Subcutaneous abdominal adipose tissue (tissue), 5 donors: ENCODE results near the gene OR5B2.
"Not testable (repeated sequence)": the region's sequence is repeated elsewhere in the genome, so short reads cannot be mapped to it uniquely, and the experiment has no call there.

Experiments used
- H3K27ac ChIP-seq: one replicate; pipeline ENCODE4 v1.7.0; 2013; ENCODE audit warnings: low read depth, mild to moderate bottlenecking, inconsistent platforms, low read length, moderate library complexity
- H3K27me3 ChIP-seq, 5 donors: one replicate each; pipeline ENCODE4 v1.7.0; 2013; ENCODE audit warnings: low read length in 5 of 5, inconsistent platforms in 1 of 5; ENCODE audit not compliant: control insufficient read depth in 5 of 5, insufficient read depth in 4 of 5
- H3K36me3 ChIP-seq, 5 donors: one replicate each; pipeline ENCODE4 v1.7.0; 2013; ENCODE audit warnings: low read length in 5 of 5; ENCODE audit not compliant: control insufficient read depth in 5 of 5, insufficient read depth in 5 of 5
- H3K4me1 ChIP-seq, 5 donors: one replicate each; pipeline ENCODE4 v1.7.0; 2013; ENCODE audit warnings: low read length in 5 of 5, mild to moderate bottlenecking in 3 of 5, moderate library complexity in 1 of 5; ENCODE audit not compliant: control insufficient read depth in 5 of 5, insufficient read depth in 5 of 5
- H3K4me3 ChIP-seq, 5 donors: one replicate each; pipeline ENCODE4 v1.7.0; 2013; ENCODE audit warnings: low read length in 5 of 5, low read depth in 1 of 5
- H3K9ac ChIP-seq, 5 donors: one replicate each; pipeline ENCODE4 v1.7.0; 2013; ENCODE audit warnings: low read length in 5 of 5, mild to moderate bottlenecking in 4 of 5, moderate library complexity in 3 of 5
- H3K9me3 ChIP-seq, 5 donors: one replicate each; pipeline ENCODE4 v1.7.0; 2013; ENCODE audit warnings: low read length in 5 of 5; ENCODE audit not compliant: control insufficient read depth in 5 of 5
- donor health status: healthy.
- donor health status: healthy.
- donor health status: healthy.
- donor health status: healthy.
- donor health status: healthy.

The OR5B2 gene

DNA sequence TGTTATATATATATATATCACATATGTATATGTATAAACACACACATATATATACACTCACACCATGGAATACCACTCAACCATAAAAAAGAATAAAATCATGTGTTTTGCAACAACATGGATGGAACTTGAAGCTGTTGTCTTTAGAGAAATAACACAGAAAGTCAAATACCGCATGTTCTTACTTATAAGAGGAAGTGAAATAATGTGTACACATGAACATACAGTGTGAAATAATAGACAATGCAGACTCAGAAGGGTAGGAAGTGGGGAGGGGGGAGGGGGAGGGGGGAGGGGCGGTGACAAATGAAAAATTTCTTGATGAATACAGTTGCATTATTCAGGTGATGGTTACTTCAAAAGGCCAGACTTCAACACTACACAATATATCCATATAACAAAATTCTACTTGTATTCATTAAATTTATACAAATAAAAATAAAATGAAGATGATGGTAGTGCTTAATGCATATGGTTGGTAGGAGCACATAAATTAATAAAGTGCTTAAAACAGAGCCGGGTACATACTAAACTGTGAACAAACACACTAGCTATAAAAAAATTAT, 5.8 kb upstream of the OR5B2 start:
- no peaks in the 10 kb centered on the region for H3K36me3 ChIP-seq
- peaks cover 2 to 10% (median 4%) of the 10 kb centered on the region in 5 donors for H3K9me3 ChIP-seq
- H3K9ac ChIP-seq, result no peak overlapping the region
- H3K27me3 ChIP-seq, result no peaks in the 10 kb centered on the region
- no peaks in the 10 kb centered on the region for H3K4me1 ChIP-seq
- no peak overlapping the region for H3K27ac ChIP-seq
- no peak overlapping the region for H3K4me3 ChIP-seq

DNA sequence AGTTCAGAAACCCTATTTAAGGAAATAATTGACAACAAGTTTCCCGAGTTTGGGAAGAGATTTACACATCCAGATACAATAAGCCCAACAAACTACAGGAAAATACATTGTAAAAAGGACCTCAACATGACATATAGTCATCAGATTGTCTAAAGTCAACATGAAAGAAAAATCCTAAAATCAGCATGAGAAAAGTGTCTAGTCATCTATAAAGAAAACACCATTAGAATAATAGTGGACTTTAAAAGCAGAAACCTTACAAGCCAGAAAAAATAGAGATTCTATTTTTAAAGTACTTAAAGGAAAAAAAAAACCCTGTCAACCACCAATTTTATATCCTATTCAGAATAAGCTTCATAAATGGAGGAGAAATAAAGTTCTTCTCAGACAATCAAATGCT, 1.4 kb upstream of the OR5B2 start:
- Histone ChIP-seq H3K9me3 (peaks cover 2 to 8% (median 5%) of the 10 kb centered on the region in 5 donors), H3K27me3 (peaks cover 0 to 3% (median 0%) of the 10 kb centered on the region in 5 donors), H3K4me3 (no peak overlapping the region), H3K27ac (no peak overlapping the region), H3K9ac (no peak overlapping the region), H3K4me1 (no peaks in the 10 kb centered on the region), H3K36me3 (no peaks in the 10 kb centered on the region)

DNA sequence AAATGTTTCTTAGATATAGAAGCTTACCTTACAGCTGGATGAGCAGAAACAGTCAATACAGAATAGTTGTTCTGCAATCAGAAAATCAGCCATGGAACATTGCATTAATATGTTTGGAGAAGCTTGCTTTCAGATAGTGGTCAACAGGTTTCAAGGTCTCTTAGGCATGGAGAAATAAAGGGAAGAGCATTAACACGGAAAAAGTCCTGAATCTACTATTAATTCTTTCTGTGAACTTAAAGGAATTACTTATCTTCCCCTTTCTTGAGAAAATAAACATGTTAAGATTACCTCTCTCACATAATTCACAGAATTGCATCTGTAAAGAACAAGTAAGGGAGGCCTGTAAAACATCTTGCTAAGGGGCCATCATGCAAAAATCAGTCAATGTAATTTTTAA, 21.1 kb downstream of the OR5B2 start, which contains the start of gene OR5B3:
OR5B3 (minus strand) TSS at position 101 of the 400 bp plus-strand sequence. CDS start 3,465 bp downstream, outside the sequence.
- no peak within 1 kb of the TSS for H3K4me3 ChIP-seq
- no peaks in the 10 kb centered on the region for H3K36me3 ChIP-seq
- H3K9me3 ChIP-seq, result peaks cover 6 to 26% (median 21%) of the 10 kb centered on the region in 5 donors
- no peak within 1 kb of the TSS for H3K9ac ChIP-seq
- H3K4me1 ChIP-seq, result no peaks in the 10 kb centered on the region
- H3K27me3 ChIP-seq, result no peaks in the 10 kb centered on the region
- no peak within 1 kb of the TSS for H3K27ac ChIP-seq

DNA sequence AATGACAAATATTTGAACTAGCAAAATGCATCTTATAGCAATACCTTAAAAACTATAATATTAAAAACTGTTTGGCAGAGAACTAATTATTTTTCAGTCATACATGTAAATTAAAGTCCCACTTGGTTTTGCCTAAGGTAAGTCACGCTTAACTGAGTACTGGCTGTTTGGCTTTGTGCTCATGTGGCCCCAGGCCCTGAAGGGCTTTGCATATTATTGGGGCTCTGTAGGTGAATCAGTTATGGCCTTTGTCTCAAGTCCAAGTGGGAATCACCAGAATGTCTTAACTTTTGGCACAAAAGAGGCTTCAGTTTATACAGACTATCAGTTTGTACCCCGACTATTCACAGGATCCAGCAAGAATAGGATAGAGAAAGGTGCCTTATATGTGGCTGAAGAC, 28.3 kb downstream of the OR5B2 start:
- not testable (repeated sequence) for H3K36me3 ChIP-seq, H3K27me3 ChIP-seq, H3K4me3 ChIP-seq, H3K27ac ChIP-seq, H3K4me1 ChIP-seq, H3K9ac ChIP-seq, H3K9me3 ChIP-seq

DNA sequence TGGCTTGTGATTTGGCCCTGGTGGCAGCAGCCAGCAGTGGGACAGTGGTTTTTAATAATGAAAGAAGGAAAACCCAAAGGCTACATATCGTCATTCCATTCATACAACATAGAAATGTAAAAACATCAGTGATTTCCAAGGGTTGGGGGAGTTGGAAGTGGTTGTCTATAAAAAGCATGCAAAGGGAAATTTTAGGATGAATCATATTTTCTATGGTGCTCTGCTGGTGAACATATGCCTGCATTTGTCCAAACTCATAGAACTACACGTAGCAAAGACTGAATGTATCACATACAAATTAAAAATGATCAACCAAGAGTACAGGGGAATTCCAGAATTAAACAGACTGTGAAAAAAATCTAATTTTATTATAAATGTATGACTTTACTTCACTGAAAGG, 32.3 kb downstream of the OR5B2 start:
- no peak overlapping the region for H3K27ac ChIP-seq
- no peaks in the 10 kb centered on the region for H3K4me1 ChIP-seq
- no peak overlapping the region for H3K9ac ChIP-seq
- H3K27me3 ChIP-seq, result no peaks in the 10 kb centered on the region
- no peak overlapping the region for H3K4me3 ChIP-seq
- peaks cover 0 to 7% (median 5%) of the 10 kb centered on the region in 5 donors for H3K9me3 ChIP-seq
- no peaks in the 10 kb centered on the region for H3K36me3 ChIP-seq

DNA sequence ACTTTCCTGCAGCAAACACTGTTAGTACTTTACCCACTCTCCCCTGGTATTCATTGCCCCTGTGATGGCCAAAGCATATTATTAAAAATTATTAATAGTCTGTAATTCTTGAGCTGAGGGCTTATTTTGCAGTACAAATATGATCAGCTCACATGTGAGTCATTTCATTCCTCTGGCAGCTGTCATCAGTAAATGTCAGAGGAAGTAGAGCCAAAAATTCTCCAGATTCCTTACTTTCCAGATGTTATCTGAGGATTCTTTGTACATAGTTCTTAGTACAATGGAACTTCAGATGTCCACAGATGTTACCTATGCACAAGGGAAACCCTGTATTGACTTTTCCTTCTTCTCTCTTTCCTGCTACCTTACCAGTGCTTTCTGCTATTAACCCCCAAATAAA, 33.7 kb downstream of the OR5B2 start:
- H3K36me3 ChIP-seq, result no peaks in the 10 kb centered on the region
- no peak overlapping the region for H3K27ac ChIP-seq
- peaks cover 0 to 7% (median 5%) of the 10 kb centered on the region in 5 donors for H3K9me3 ChIP-seq
- no peaks in the 10 kb centered on the region for H3K4me1 ChIP-seq
- H3K27me3 ChIP-seq, result no peaks in the 10 kb centered on the region
- no peak overlapping the region for H3K9ac ChIP-seq
- H3K4me3 ChIP-seq, result no peak overlapping the region

DNA sequence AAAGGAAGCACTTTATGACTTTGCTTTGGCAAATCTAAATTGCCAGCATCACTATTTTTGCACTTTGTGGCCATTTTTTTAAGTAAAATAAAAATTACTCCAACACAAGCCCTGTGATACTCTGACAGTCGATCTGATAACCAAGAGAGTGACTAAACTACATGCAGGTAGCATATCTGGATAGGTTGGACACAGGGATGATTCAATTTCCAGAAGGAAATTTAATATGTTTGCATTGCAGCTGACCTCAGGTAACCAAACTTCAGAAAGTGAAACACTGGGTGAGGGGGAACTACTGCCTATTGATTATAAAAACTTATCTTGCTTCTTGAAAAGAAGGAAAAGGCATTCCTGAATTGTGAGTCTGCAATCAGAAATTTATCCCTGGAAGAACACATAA, 35.2 kb downstream of the OR5B2 start:
- Histone ChIP-seq H3K9ac (no peak overlapping the region), H3K36me3 (no peaks in the 10 kb centered on the region), H3K9me3 (peaks cover 0 to 7% (median 5%) of the 10 kb centered on the region in 5 donors), H3K4me3 (no peak overlapping the region), H3K27ac (no peak overlapping the region), H3K27me3 (no peaks in the 10 kb centered on the region), H3K4me1 (no peaks in the 10 kb centered on the region)

DNA sequence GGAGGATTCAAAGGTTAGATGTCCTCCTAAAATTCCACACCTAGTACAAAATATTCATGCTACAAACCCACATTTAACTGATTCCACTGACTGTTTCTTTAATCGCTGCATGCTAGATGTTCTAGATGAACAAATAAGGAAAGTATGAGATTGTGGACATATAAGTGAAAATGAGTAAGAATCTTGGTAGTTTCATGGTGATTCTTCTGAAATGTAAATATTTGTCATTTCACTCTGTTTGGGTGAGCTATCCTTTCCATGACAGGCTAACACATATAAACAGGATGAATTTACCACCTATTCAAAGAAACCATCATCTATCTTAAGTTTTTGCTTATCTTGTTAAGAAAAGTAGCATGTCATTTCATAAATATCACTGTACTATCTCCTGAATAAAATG, 36.0 kb downstream of the OR5B2 start:
- no peaks in the 10 kb centered on the region for H3K4me1 ChIP-seq
- no peaks in the 10 kb centered on the region for H3K27me3 ChIP-seq
- no peak overlapping the region for H3K9ac ChIP-seq
- H3K27ac ChIP-seq, result no peak overlapping the region
- no peaks in the 10 kb centered on the region for H3K36me3 ChIP-seq
- no peak overlapping the region for H3K4me3 ChIP-seq
- peaks cover 0 to 7% (median 5%) of the 10 kb centered on the region in 5 donors for H3K9me3 ChIP-seq

DNA sequence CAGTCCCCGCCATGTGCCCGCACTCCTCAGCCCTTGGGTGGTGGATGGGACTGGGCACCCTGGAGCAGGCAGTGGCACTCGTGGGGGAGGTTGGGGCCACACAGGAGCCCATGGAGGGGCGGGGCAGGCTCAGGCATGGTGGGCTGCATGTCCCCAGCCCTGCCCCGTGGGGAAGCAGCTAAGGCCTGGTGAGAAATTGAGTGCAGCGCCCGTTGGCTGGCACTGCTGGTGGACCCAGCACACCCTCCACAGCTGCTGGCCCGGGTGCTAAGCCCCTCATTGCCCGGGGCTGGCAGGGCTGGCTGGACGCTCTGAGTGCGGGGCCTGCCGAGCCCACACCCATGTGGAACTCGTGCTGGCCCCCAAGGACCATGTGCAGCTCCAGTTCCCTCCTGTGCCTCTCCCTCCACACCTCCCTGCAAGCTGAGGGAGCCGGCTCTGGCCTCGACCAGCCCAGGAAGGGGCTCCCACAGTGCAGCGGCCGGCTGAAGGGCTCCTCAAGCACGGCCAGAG, 37.3 kb downstream of the OR5B2 start:
- H3K4me1 ChIP-seq, result no peaks in the 10 kb centered on the region
- H3K4me3 ChIP-seq, result no peak overlapping the region

More for the DNA sequence above, 37.3 kb downstream of the OR5B2 start:
- Histone ChIP-seq H3K27ac (no peak overlapping the region), H3K9me3 (peaks cover 0 to 6% (median 5%) of the 10 kb centered on the region in 5 donors), H3K9ac (no peak overlapping the region), H3K27me3 (no peaks in the 10 kb centered on the region), H3K36me3 (no peaks in the 10 kb centered on the region)
